ENCODE measurements around the gene RPL22.

RPL22 gene

GRCh38 chr1:6199298-6200187 is at the start of gene RPL22:
Gene RPL22 (minus strand): TSS chr1:6199595. CDS start chr1:6199573, 22 bp downstream.
- DNase-seq (ENCODE audit: low read depth in 2 of 2, low spot score in 1 of 2): peak; percentile 94 to 97

GRCh38 chr1:6248161-6248776 is 48.9 kb upstream of the RPL22 start:
- no peak for DNase-seq (ENCODE audit: low read depth in 2 of 2, low spot score in 1 of 2)

GRCh38 chr1:6247651-6248050 is 48.3 kb upstream of the RPL22 start:
- no peak for DNase-seq (ENCODE audit: low read depth in 2 of 2, low spot score in 1 of 2)

GRCh38 chr1:6246497-6247467 is 47.4 kb upstream of the RPL22 start:
- peak; percentile 48 to 63 for DNase-seq (ENCODE audit: low read depth in 2 of 2, low spot score in 1 of 2)

- DNase-seq (ENCODE audit: low read depth in 2 of 2, low spot score in 1 of 2): no peak
Measured at GRCh38 chr1:6245869-6246496, 46.6 kb upstream of the RPL22 start.

GRCh38 chr1:6245086-6245868 is 45.9 kb upstream of the RPL22 start:
- peak; percentile 32 to 36 for DNase-seq (ENCODE audit: low read depth in 2 of 2, low spot score in 1 of 2)

GRCh38 chr1:6244401-6245049 is 45.1 kb upstream of the RPL22 start:
- no peak for DNase-seq (ENCODE audit: low read depth in 2 of 2, low spot score in 1 of 2)

GRCh38 chr1:6243993-6244392 is 44.6 kb upstream of the RPL22 start, which contains the start of gene HES3:
Gene HES3 (plus strand): TSS chr1:6244179. CDS start chr1:6244366, 187 bp downstream.
- DNase-seq (ENCODE audit: low read depth in 2 of 2, low spot score in 1 of 2): no peak

- DNase-seq (ENCODE audit: low read depth in 2 of 2, low spot score in 1 of 2): no peak
Measured at GRCh38 chr1:6243053-6243834, 43.8 kb upstream of the RPL22 start.

- DNase-seq (ENCODE audit: low read depth in 2 of 2, low spot score in 1 of 2): no peak
Measured at GRCh38 chr1:6241887-6242740, 42.7 kb upstream of the RPL22 start.

- no peak for DNase-seq (ENCODE audit: low read depth in 2 of 2, low spot score in 1 of 2)
Measured at GRCh38 chr1:6241107-6241886, 41.9 kb upstream of the RPL22 start.

GRCh38 chr1:6239950-6240768 is 40.8 kb upstream of the RPL22 start:
- DNase-seq (ENCODE audit: low read depth in 2 of 2, low spot score in 1 of 2): no peak

GRCh38 chr1:6239213-6239752 is 39.9 kb upstream of the RPL22 start:
- DNase-seq (ENCODE audit: low read depth in 2 of 2, low spot score in 1 of 2): no peak

GRCh38 chr1:6237093-6237492 is 37.7 kb upstream of the RPL22 start:
- DNase-seq (ENCODE audit: low read depth in 2 of 2, low spot score in 1 of 2): no peak

- DNase-seq (ENCODE audit: low read depth in 2 of 2, low spot score in 1 of 2): no peak
Measured at GRCh38 chr1:6235296-6235677, 35.9 kb upstream of the RPL22 start.
